GM23248 (cell line): ENCODE results near the gene OR9Q2. TPM values are rescaled to one million over a fixed set of nuclear protein-coding genes. Genes with fewer than 3 reads are reported as not detected.

Experiments
- DNase-seq: peaks from one replicate; pipeline ENCODE4 v3.0.0-alpha.2; 2015
- H2AFZ ChIP-seq: fragments of 200-600 bp; sonication (generic); 2 replicates; pipeline ENCODE4 v1.6.1; 2016; ENCODE audit warnings: antibody characterized with exemption
- H3F3A ChIP-seq: fragments of 200-600 bp; sonication (generic); 2 replicates; pipeline ENCODE4 v1.6.1; 2016; ENCODE audit warnings: mild to moderate bottlenecking, antibody characterized with exemption, mixed run types; ENCODE audit not compliant: insufficient read depth
- H3K27ac ChIP-seq: fragments of 200-600 bp; sonication (generic); 2 replicates; pipeline ENCODE4 v1.5.1; 2016; ENCODE audit warnings: mild to moderate bottlenecking
- H3K27me3 ChIP-seq: fragments of 200-600 bp; sonication (generic); replicated peaks from 2 replicates; pipeline ENCODE4 v1.6.1; 2016; ENCODE audit warnings: mild to moderate bottlenecking; ENCODE audit not compliant: insufficient read depth
- H3K36me3 ChIP-seq: fragments of 200-600 bp; sonication (generic); 2 replicates; pipeline ENCODE4 v1.6.1; 2016; ENCODE audit warnings: low read depth, mild to moderate bottlenecking
- H3K4me1 ChIP-seq: fragments of 200-600 bp; sonication (generic); 2 replicates; pipeline ENCODE4 v1.6.1; 2016; ENCODE audit warnings: mild to moderate bottlenecking; ENCODE audit not compliant: insufficient read depth
- H3K4me2 ChIP-seq: fragments of 200-600 bp; sonication (generic); one replicate; pipeline ENCODE4 v1.6.1; 2016; ENCODE audit warnings: mild to moderate bottlenecking; ENCODE audit not compliant: unreplicated experiment
- H3K4me3 ChIP-seq: fragments of 200-600 bp; sonication (generic); 2 replicates; pipeline ENCODE4 v1.5.1; 2016; ENCODE audit warnings: mild to moderate bottlenecking
- H3K79me2 ChIP-seq: fragments of 200-600 bp; sonication (generic); 2 replicates; pipeline ENCODE4 v1.6.1; 2016; ENCODE audit warnings: mild to moderate bottlenecking; ENCODE audit not compliant: insufficient read depth
- H3K9ac ChIP-seq: fragments of 200-600 bp; sonication (generic); 2 replicates; pipeline ENCODE4 v1.6.1; 2016; ENCODE audit warnings: mild to moderate bottlenecking
- H3K9me2 ChIP-seq: fragments of 200-600 bp; sonication (generic); 2 replicates; pipeline ENCODE4 v1.6.1; 2016; ENCODE audit warnings: mixed run types, mild to moderate bottlenecking, moderate library complexity; ENCODE audit not compliant: insufficient read depth
- H3K9me3 ChIP-seq: fragments of 200-600 bp; sonication (generic); one replicate; pipeline ENCODE4 v1.6.1; 2017; ENCODE audit warnings: low read depth
- H4K20me1 ChIP-seq: fragments of 200-600 bp; sonication (generic); 2 replicates; pipeline ENCODE4 v1.6.0; 2016; ENCODE audit not compliant: insufficient read depth
- EZH2 ChIP-seq: fragments of 200-600 bp; sonication (generic); IDR thresholded peaks from 2 replicates; pipeline ENCODE4 v1.6.1; 2018; ENCODE audit warnings: antibody characterized with exemption, mild to moderate bottlenecking; ENCODE audit not compliant: insufficient read depth, poor library complexity, severe bottlenecking
- EZH2phosphoT487 ChIP-seq: fragments of 200-600 bp; sonication (generic); IDR thresholded peaks from 2 replicates; pipeline ENCODE4 v1.6.1; 2018; ENCODE audit warnings: antibody characterized with exemption, moderate library complexity, mild to moderate bottlenecking, low read depth; ENCODE audit not compliant: insufficient read depth
- WGBS, 2 experiments: methylation state at CpG; one replicate each; pipeline ENCODE4 v1.1.6; 2015 to 2017; ENCODE audit warnings: low lambda C conversion rate in 2 of 2, low coverage in 1 of 2; ENCODE audit errors: missing lambda C conversion rate in 2 of 2; 5-methylcytosine and 5-hydroxymethylcytosine counted together
- in situ Hi-C: fragments of 300-500 bp; cut with MboI; formaldehyde crosslinking; loops from 2 replicates; pipeline ENCODE4 v1.15.0; 2020
- polyA plus RNA-seq: library from polyadenylated mRNA; unstranded; fragments of >200 nt; fragmentation: Nextera tagmentation; extraction: Ambion mirVana; gene quantifications from 2 replicates; pipeline ENCODE4 v1.2.1, GENCODE V29; 2016
- total RNA-seq: library from RNA; depleted of rRNA; stranded (reverse); fragments of >200 nt; shearing (Covaris generic); gene quantifications from 2 replicates; pipeline ENCODE4 v1.2.3, GENCODE V29; 2014

OR9Q2 gene
- total and polyA plus RNA-seq, 2 experiments from 2014 or later: not detected

- Histone ChIP-seq H2AFZ (no peak overlapping the region), H3K4me1 (no peaks in the 10 kb centered on the region), H4K20me1 (no peaks in the 10 kb centered on the region), H3K36me3 (no peaks in the 10 kb centered on the region), H3K9me2 (no peaks in the 10 kb centered on the region), H3K9ac (no peak overlapping the region), H3K4me3 (no peak overlapping the region), H3K27ac (no peak overlapping the region), H3K9me3 (no peaks in the 10 kb centered on the region), H3F3A (no peaks in the 10 kb centered on the region), H3K79me2 (no peaks in the 10 kb centered on the region), H3K27me3 (peaks cover 11% of the 10 kb centered on the region; the same call in 1 of the 2 replicates), H3K4me2 (no peak overlapping the region)
- 5 to 19% methylated on average over 1 of the region's 1 CpG for WGBS, 2 experiments
- TF ChIP-seq EZH2 (no peak), EZH2phosphoT487 (no peak)
- no peak for DNase-seq
- in situ Hi-C loops: no loop called here
Observed at GRCh38 chr11:58164990-58165389, 23.9 kb upstream of the OR9Q2 start.

DNA sequence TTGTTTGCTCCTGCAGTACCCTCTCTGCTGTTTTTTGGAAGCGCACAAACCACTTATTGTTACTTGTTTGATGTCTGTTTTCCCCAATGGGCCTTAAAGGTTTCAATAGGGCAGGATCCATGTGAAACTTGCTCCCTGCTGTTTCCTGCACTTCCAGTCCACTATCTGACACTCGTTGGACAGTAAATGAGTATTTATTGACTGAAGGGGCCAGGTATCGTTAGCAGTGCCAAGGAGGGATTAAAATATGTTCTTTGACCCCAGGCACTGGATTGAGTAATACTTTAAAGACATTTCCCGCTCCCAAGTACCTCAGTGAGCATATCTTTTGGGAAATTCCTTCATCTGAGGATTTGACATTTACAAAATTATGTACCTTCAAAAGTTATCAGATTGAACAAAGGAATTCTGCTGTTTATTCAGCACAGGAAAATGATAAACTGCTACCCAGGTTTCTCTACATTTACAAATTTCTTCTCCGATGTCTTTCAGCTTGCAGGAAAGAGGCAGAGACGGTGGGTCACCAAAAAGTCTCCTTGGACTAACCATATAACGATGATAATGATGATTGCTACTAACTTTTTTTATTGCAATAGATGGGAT is 23.3 kb upstream of the OR9Q2 start:
- H3K9ac ChIP-seq: no peak overlapping the region
- peaks cover 11% of the 10 kb centered on the region; the same call in 1 of the 2 replicates for H3K27me3 ChIP-seq
- H4K20me1 ChIP-seq: no peaks in the 10 kb centered on the region
- TF ChIP-seq EZH2 (no peak), EZH2phosphoT487 (no peak)
- no peak for DNase-seq
- in situ Hi-C loops: no loop called here
- no peaks in the 10 kb centered on the region for H3F3A ChIP-seq
- H2AFZ ChIP-seq: no peak overlapping the region
- H3K9me3 ChIP-seq: no peaks in the 10 kb centered on the region
- H3K27ac ChIP-seq: no peak overlapping the region
- H3K36me3 ChIP-seq: no peaks in the 10 kb centered on the region
- no peak overlapping the region for H3K4me3 ChIP-seq
- WGBS, 2 experiments: 16 to 21% methylated on average over 7 of the region's 7 CpGs
- H3K4me2 ChIP-seq: no peak overlapping the region
- no peaks in the 10 kb centered on the region for H3K9me2 ChIP-seq
- H3K79me2 ChIP-seq: no peaks in the 10 kb centered on the region
- no peaks in the 10 kb centered on the region for H3K4me1 ChIP-seq

GRCh38 chr11:58177409-58178054 is 11.3 kb upstream of the OR9Q2 start:
- Histone ChIP-seq H3K9me3 (no peaks in the 10 kb centered on the region), H3K79me2 (no peaks in the 10 kb centered on the region), H3K9me2 (no peaks in the 10 kb centered on the region), H3K4me3 (no peak overlapping the region), H3K4me2 (no peak overlapping the region), H3K9ac (no peak overlapping the region), H3K27ac (no peak overlapping the region), H3K4me1 (no peaks in the 10 kb centered on the region), H2AFZ (no peak overlapping the region), H3K27me3 (peaks cover 28% of the 10 kb centered on the region), H3K36me3 (no peaks in the 10 kb centered on the region), H4K20me1 (no peaks in the 10 kb centered on the region), H3F3A (no peaks in the 10 kb centered on the region)
- DNase-seq: no peak
- 11 to 14% methylated on average over 5 of the region's 5 CpGs for WGBS, 2 experiments
- in situ Hi-C loops: no loop called here
- TF ChIP-seq EZH2 (no peak), EZH2phosphoT487 (no peak)

DNA sequence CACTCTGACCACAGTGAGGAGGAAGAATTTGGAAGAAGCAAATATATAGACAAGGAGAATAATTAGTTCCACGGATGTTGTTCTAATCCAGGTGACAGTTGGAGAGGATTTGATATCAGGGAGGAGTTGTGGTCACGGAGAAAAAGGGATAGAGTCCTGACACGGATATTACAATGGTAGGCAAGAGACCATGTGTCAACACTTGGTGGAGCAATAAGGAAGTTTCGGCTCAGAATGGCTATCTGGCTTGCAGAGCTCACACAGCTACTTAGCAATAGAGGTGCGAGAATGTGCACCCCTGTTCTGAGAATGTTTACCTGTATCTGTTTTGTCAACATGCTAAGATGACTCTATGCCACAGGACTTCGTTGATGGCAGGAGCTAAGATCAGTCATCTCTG is 10.4 kb upstream of the OR9Q2 start:
- in situ Hi-C loops: no loop called here
- Histone ChIP-seq H3K79me2 (no peaks in the 10 kb centered on the region), H4K20me1 (no peaks in the 10 kb centered on the region), H3K4me1 (no peaks in the 10 kb centered on the region), H3K27me3 (peaks cover 28% of the 10 kb centered on the region), H3K9ac (no peak overlapping the region), H3K4me3 (no peak overlapping the region), H3K4me2 (no peak overlapping the region), H3K9me3 (no peaks in the 10 kb centered on the region), H3K27ac (no peak overlapping the region), H3K9me2 (no peaks in the 10 kb centered on the region), H3F3A (no peaks in the 10 kb centered on the region), H2AFZ (no peak overlapping the region), H3K36me3 (no peaks in the 10 kb centered on the region)
- no peak for DNase-seq
- TF ChIP-seq EZH2: no peak
- TF ChIP-seq EZH2phosphoT487: no peak
- WGBS, 2 experiments: 34 to 35% methylated on average over 6 of the region's 6 CpGs
